ENCODE measurements around the gene C14orf93.

The C14orf93 gene

DNA sequence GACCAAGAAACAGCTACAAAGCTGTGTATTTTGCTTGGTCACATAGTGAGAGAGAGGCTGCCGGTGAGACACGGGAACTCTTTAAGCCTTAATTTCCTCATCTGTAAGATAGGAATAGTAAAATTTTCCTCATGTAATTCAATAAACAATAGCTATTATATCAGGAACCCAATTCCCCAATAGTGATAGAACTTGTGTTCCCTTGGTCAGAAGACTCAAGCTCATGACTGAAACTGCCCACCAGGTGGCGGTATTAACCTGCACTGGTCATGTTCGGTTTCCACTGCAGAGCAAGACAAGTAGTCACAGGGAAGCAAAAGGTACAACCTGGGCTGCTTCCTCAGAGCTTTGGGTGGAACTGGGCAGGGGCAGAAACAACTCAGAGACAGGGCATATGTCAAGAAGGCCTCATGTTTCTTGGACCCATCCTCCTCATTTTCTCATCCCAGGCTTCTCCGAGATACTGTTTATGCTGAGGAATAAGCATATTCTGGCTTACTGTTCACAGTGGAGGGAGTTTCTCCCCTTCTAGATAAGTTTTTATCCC lies 23.4 kb downstream of the C14orf93 start:
- peak; percentile 67 for DNase-seq

DNA sequence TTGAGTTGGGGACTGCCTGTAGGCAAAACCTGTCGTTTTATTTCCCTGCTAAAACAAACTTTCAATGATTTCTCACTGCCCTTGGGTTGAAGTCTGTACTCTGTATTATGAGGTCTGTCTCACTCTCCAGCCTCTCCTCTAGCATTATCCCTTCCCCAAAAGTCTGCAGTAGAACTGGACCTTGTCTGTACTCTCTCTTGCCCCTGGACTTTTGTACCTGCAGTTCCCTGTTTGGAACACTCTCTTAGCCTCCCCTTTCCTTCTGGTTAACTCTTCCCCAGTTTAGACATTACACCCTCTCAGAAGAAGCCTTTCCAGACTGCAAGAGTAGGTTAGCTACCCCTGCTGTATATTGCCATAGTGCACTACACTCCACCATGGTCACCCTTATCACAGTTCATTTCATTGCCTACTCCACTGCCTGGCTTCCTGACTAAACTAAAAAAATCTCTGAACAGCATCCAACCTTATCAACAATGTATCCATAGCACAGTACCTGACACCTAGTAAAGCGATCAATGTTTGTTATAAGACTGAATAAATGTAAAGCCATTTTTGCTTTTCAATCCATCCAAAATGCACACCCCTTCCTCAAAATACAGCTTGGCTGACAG lies 23.9 kb downstream of the C14orf93 start:
- DNase-seq = no peak

DNA sequence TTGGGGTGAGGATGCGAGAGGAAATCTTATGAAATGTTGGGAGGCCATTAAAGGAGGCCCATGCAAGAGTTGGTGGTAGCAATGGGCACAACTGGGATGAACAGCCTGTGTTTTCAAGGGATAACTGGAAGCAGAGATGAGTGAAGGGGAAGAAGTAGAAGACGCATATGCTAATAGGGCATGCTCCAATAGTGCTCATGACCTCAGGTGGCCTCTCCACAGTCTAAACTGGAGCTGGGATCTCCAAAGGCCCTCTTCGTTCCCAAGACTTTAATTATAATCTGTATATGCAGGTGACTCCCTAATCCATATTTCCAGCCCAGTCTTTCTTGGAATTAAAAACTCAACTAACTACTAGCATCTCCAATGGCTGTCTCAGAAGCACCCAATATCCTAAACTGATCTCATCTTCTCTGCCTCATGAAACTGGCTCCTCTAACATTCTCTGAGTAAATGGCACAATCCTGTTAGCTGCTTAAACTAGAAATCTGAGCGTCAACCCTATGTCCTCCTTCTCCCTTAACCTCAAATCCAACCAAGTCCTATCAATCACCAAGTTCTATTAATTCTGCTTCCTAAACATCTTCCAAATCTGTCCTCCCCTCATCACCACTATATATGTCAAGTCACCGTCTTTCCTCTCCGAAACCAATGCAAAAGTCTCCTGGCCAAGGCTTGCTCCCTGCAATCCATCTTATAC lies 24.8 kb downstream of the C14orf93 start:
- no peak for DNase-seq

DNA sequence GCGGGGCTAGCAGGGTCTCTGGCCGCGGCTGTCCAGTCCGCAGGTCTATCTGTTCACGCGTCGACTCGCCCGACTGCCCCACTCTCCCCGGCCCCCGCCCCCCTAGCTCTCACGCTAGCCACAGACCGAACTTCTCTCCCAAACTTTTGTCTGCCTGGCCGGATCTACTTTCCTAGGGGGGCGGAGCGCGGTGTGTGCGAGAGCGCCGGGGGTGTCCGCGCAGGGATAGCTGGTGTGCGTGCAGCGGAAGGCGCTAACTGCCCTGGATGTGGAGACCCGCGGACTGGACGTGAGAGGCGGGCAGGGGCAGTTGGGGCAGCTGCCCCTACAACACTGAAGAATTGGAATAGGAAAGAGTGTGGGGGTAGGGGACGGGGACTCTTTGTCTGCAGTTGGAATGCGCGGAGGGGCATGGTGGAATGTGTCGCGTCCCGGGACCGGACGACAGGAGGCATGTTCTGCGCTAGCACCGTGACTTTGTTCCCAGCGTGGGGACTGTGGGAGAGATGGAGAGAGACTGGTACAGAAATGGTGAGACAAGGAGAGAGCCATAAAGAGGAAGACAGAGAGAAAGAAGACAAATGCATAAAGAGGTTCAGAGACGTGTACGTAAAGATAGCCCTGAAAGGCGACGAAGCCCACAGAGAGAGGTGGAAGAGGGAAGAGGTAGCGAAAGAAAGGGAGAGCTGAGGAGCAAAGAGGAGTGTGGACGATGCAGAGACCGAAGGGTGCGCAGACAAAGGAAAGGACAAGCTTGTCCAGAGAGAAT lies 27.3 kb downstream of the C14orf93 start, which contains the start of gene AJUBA:
Gene AJUBA (minus strand): TSS at position 75 of the 769 bp plus-strand sequence. CDS start 285 bp downstream, outside the sequence.
- peak; percentile 70 for DNase-seq

DNA sequence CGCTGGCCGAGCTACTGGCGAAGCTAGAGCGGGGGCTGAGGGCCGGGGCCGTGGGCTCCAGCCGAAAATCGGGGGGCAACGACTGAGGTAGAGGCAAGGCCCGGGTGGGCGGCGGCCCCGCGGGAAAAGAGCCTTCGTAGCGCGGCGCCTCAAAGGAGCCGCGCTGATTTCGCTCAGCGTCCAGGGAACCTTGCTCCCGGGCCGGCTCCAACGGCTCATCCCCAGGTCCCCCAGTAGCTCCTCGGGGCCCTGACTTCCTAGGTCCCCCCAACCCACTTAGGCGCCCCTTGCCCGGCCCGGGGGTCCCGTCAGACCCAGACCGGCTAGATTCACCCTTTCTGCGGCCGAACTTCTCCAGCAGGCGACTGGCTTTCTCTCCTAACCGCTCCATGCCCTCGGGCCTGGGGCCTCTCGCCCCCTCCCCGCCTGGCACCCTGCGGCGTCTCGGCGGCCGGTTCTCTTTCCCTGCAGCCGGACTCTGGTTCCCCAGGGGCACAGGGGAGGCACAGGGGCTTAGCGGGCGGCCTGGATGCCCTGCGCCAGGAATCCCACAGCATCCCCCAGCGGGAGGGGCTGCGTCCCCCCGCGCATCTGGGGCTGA lies 28.0 kb downstream of the C14orf93 start:
- no peak for DNase-seq

DNA sequence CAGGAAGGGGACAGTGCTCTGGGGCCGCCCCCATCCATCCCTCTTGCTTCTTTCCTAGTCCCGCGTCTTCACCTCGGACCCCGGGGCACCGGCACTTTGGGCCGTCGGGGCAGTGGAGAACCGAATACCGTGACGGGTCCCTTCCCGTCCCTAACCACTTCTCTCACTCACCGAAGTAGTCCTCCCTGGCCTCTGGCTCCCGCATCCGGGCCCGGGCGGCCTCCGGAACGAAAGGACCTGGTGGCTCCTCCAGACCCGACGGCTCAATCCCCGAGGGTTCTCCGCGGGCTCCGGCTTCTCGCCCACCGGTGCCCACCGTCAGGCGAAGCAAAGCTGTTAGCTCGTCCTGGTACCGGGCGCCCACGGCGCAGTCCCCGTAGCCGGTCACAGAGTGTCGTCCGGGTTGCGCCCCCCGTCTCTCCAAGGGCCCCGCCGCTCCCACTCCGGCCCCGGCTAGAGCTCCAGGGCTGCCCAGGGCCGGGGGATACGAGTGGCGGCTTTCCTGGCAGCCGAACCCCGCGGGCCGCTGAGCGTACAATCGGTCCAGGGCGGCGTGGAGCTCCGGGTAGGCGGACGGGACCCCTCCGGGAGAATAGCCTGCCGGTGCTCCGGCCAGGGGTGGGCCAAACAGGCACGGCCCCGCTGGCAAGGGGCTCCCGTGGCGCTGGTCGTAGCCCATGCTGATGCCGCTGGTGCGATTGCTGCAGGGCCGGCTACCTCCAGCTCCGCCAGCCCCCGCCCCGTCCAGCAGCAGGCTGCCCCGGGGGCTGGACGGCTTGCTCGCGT lies 28.7 kb downstream of the C14orf93 start:
- no peak for DNase-seq

DNA sequence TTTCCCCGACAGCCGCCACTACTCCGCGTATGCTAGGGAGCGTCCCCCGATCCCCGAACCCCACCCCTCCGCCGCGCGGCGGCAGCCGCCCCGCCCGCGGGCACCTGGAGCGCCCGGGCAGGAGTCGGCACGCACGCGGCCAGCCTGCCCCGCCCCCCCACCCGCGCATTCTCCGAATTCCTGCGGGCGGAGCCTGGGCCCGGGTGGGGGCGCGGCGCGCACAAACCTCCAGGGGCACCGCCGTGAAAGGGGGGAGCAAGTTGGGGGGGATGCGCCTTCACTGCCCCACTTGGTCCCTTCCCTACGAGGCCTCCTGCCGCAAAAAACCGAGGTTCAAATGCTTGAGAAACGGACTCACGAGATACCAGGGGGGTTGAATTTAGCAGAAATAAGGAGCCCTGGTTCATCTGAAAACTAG lies 29.3 kb downstream of the C14orf93 start:
- DNase-seq = no peak

DNA sequence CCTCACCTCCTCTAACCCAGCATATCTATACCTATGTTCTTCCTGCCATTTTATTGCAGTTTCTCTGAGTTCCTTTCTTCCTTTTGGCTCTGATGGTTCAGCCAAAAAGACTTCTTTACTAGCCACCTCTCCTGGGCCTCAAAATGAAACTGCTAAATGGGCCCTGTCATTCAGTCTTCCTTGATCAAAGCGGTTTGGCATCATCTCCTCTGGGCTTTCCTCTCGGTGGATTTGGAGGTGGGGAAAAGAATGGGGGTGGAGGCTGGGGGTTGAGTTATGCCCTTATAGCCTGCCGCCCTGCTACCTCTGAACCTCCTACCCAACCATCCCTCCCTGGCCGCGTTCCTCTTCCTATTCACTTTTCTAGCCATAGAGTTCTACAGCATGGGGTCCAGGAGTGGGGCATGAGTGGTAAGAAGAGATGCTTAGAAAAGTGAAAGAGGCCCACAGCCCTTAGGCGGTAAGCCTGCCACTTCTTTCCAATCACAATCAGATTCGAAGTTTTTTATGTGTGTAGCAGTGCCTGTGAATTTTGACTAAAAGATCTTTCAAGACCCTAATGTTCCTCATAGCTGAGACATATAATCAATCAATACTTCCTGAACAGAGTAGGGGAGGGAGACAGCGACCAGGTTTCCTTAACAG lies 30.1 kb downstream of the C14orf93 start:
- no peak for DNase-seq

DNA sequence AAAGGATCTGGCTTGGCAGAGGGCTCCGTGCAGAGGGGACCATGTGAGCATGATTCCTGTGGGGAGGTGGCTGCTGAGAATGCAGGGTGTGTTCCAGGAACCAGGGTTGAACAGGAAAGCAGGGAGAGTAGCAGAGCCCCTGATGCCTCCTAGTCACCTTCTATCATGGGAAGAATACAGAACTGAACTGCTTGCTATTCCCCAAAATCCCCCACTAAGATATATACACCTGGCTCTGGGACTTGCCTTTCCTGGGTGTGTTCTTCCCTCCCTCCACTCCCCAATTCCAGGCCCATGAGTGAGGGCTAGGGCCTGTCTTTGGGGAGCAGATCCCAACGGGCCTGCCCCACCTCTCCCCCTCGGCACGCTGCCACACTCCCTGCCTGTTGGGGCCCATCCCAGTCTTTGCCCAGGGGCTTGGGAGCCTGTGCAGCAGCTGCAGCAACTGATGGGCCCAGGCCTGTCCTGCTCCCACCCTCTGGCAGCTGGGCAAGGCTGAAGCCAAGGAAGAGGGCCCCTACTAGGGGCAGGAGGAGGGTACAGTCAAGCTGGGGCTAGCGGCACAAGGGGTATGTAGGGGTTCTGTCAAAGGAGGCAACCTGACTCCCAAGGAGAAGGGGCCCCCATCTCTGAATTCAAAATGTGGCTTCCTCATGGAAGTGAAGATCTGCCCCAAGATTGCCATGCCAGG lies 30.8 kb downstream of the C14orf93 start:
- DNase-seq = no peak

DNA sequence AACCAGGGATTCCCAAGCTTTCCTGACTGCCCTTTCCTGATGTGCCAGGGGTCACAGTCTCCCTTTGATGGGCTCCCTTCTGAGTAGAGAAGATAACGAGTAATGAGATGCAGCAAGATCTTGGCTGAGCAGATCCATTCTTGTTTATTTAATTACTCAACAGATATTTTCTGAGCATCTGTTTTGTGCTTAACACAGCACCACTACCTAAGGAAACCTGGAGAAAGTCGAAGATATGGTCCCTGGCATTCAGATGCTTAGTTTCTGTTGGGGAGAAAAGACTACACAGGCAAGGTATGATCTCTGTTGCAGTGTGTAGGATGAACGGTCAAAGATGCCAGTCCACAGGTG lies 31.5 kb downstream of the C14orf93 start:
- DNase-seq = no peak

DNA sequence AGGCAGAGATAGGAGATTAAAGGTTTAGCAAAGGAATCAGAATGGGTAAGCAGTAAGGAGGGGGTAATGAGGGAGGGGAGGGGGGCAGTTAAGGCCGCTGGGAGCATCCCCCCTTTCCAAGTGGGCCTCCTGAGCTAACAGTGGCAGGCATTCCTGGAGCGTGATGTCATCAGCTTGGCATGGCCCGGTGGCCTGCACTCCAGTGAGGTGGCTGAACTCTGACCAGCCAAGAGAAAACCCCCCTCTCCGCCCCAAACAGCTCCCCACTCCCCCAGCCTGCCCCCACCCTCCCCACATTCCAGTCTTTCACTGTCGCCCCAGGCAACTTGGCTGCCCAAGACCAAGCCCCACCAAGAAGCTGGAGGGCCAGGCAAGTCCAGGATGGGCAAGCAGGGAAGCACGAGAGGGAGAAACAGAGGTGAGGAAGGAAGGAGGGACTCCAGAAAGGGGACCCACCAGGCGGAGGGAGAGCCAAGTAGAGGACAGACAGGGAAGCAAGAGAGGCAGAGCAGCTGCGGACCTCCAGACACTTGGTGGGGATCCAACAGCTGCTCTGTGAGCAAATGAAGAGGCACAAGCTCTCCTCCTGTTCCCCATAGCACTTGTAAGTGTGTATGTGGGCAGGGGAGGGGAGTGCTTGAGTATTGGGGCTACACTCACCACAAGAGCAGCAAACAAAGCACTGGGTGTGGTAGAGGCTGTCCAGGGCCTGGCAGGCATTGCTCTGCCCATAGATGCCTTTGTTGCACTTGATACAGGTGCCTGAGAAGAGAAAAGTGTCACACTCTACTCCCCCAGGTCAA lies 32.1 kb downstream of the C14orf93 start:
- no peak for DNase-seq

DNA sequence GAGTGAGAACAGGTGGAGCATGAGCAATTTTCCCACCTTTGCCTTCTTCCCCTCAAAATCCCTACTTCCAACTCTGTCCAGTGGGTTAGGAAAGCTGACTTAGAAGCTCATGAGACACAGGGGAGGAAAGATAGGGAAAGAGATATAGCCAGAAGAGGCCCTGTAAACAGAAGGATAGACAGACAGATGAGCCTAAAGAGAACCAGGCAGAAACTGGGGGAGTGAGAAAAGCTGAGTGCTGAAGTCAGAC lies 32.6 kb downstream of the C14orf93 start:
- no peak for DNase-seq

DNA sequence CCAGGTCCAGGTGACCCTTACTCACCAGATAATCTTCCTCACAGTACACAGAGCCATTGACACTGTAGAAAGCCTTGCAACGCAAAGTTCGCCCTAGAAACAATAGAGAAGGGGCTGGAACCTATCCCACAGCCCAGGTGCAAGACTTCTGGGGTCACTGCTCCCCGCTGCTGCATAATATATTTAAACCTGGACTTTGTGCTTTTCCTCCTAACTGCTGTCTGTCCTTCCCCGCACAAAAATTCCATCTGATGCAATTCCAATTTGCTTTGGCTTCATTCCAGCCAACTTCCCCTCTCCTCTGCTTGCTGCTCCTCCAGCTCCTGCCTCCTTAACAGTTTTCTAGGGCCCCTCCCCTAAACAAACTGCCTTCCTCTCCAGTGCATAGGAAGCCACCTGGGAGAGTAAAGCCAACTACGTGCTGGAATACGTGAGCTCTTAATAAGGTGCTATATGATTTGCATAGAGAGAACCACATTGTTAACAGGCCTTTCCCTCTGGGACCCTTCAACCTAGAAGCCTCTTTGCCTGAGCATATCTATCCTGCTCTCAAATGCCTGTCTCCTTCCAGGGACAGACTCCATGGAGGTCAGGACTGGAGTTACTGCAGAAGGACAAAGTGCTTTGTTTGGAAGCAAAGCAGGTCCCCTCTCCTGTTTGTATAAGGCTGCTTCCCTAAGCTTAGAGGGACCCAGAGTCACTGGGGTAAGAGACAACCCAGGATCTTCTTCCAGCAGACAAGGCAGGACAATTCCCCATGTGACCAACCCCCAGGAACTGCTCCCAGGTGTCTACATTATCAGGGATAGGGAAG lies 33.1 kb downstream of the C14orf93 start:
- peak; percentile 47 for DNase-seq

DNA sequence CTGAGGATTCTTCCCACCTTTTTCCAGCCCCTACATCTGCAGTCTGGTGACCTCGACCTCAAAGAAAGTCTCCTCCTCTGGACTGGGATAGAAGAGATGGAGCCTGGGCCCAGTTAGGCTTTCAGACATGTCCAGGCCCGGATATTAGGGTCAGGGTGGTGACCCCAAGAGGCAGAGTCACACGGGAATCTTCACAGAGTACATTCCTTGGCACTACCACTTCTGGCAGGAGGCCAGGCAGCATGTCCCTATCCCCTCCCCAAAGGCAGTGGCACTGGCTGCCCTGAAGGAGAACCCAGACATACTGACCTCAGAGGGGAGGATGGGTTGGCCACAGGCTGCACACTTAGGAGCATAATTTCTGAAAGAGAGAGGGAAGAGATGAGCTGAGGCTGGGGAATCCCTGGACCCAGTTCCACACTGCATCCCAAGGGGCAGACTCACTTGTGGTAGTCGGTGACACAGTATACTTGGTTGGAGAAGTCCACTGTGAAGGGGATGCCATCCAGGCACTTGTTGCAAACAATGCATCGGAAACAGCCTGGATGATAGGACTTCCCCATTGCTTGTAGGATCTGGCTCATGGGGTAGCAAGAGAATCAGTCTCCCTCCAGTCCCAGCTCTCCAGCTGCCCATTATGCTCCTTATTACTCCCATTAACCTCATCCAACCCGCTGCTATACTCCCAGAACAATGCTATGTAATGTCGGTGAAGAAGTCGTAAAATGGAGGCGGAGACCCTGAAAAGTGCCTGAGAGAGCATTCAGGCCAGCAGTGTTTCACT lies 35.2 kb downstream of the C14orf93 start:
- DNase-seq = no peak

DNA sequence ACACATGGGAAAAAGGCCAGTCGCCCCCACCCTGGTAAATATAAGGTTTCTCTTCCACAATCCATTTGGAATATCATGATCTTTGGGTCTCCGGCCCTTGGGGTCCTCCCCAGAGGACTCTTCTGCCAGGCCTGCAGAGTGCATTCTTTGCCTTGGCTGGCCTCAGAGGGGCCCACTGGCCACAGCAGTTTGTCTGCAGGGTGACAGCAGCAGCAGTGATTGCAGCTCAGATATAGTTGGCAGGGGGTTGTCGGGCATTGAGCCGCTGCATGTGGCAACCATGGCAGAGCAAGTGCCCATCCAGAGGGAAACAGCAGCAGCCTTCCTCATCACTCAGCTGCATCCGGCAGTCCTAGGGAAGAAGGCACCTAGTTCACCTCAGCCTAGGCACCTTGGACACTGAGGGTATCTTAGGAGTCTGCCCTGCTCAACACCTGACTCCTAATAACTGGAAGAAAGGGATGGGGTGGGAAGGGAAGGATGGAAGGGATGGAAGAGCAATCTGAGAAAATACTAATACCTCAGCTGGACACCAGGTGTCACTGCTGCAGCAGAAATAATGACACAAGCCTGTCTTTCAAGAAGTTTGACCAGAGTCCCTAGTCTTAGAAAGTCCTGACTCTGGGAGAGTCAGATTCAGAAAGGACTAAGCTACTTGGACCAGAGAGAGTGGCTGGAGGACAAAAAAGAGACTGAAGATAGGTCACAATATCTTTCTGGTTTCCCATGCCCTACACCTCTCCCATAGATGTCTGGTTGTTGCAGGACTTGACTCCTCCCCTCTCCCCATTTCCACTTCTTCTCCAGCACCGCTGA lies 36.5 kb downstream of the C14orf93 start:
- peak; percentile 37 for DNase-seq

DNA sequence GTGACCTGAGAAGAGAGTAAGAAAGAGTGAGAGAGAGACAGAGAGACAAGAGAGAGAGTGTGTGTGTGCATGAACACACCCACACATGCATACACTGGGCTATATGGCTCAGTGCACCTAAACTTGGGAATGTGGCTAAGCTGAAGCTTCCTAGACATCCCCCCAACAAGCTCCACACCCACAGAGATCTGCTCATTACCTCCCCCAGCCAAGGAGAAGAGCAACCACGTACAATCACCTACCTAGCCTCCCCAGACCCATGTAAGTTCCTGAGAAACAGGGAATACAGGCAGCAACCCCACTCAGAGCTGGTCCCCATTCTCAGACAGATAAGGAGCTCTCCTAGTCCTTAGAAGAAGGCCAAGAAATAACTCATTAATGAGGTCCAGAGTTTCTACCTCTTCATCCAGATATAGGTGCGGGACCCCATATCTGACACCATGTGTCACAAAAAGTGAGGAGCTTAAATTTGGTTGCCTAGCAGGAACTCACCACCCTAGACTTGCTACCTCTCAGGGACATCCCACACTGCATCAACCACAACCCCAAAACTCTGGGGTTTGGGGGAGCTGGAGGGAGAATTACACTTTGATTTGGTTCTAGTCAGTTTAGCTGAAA lies 37.5 kb downstream of the C14orf93 start:
- DNase-seq = no peak

DNA sequence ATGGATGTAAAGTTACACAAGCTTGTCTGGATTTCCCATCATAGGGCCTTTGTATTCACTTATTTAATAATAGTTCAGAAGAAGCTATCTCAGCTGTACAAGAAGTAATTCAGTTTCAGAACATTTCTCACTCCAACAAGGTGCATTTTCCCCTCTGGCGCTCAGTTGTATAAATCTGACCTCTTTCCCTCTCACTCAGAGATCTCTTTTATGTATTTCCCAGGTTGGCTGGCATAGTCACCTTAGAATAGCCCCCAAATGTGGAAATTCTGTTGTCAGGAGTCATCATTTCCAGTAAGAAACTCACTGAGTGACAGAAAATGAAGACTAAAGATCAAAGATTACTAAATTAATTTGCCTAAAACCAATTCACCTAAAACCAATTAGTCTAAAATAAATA lies 38.8 kb downstream of the C14orf93 start:
- no peak for DNase-seq

Measured in NCI-H510A treated with DMSO at 0.1 percent for 48 hours (cell line).